Gastroesophageal sphincter (tissue), 4 donors: Measurements from ENCODE around the gene LCE4A. TPM values are rescaled to one million over a fixed set of nuclear protein-coding genes. Genes with fewer than 3 reads are reported as not detected.

ENCODE experiments used
- ATAC-seq: fragments of 150-250 bp; one replicate; pipeline ENCODE4 v1.9.1; 2016; ENCODE audit warnings: mild to moderate bottlenecking, moderate library complexity
- H3K27ac ChIP-seq, 4 donors: fragments of 200-600 bp; sonication (generic) in 3 of 4; 1 replicate in 3 of 4; 2 replicates in 1 of 4; pipeline ENCODE4 v1.5.1; 2016 to 2019
- H3K27me3 ChIP-seq: fragments of 200-600 bp; sonication (generic); one replicate; pipeline ENCODE4 v1.5.1; 2019
- H3K36me3 ChIP-seq, 2 donors: fragments of 200-600 bp; sonication (generic); one replicate each; pipeline ENCODE4 v1.5.1; 2019; ENCODE audit warnings: control low read depth in 1 of 2
- H3K4me1 ChIP-seq, 3 donors: fragments of 200-600 bp; sonication (generic); 1 replicate in 2 of 3; 2 replicates in 1 of 3; pipeline ENCODE4 v1.5.1; 2016 to 2019; ENCODE audit warnings: control low read depth in 2 of 3
- H3K4me3 ChIP-seq, 2 donors: fragments of 200-600 bp; sonication (generic); one replicate each; pipeline ENCODE4 v1.5.1; 2019; ENCODE audit warnings: mild to moderate bottlenecking in 1 of 2, moderate library complexity in 1 of 2
- H3K9me3 ChIP-seq, 3 donors: fragments of 200-600 bp; sonication (generic); one replicate each; pipeline ENCODE4 v1.5.1; 2017 to 2019; ENCODE audit warnings: control low read depth in 2 of 3
- CTCF ChIP-seq, 4 experiments: fragments of 200-600 bp in 2 of 4; fragments of 450-650 bp in 2 of 4; sonication (generic) in 1 of 4; IDR thresholded peaks; one replicate each; pipeline ENCODE4 v1.5.1; 2017 to 2019; ENCODE audit warnings: antibody characterized with exemption in 4 of 4, mild to moderate bottlenecking in 2 of 4, moderate library complexity in 2 of 4
- EP300 ChIP-seq: sonication (generic); formaldehyde crosslinking; IDR thresholded peaks from one replicate; pipeline ENCODE4 v1.6.1; 2017; ENCODE audit warnings: antibody characterized with exemption, mild to moderate bottlenecking
- POLR2A ChIP-seq, 2 donors: fragments of 450-650 bp; IDR thresholded peaks; one replicate each; pipeline ENCODE4 v1.6.1; 2017; ENCODE audit warnings: antibody characterized with exemption in 2 of 2, mild to moderate bottlenecking in 2 of 2, moderate library complexity in 1 of 2
- POLR2AphosphoS5 ChIP-seq: sonication (generic); formaldehyde crosslinking; IDR thresholded peaks from one replicate; pipeline ENCODE4 v1.6.1; 2017; ENCODE audit warnings: antibody characterized with exemption
- WGBS, 2 donors: methylation state at CpG; one replicate each; pipeline ENCODE4 v1.1.5; 2018; ENCODE audit warnings: low coverage in 1 of 2; 5-methylcytosine and 5-hydroxymethylcytosine counted together
- total RNA-seq, 4 donors: library from RNA; depleted of rRNA; stranded (reverse); fragments of >200 nt; gene quantifications; one replicate each; pipeline ENCODE4 v1.1.0, GENCODE V29; 2016

The LCE4A gene
- total RNA-seq, 4 donors from 2014 or later: not detected

GRCh38 chr1:152756872-152757271 is 48.9 kb downstream of the LCE4A start:
- no peak for ATAC-seq

GRCh38 chr1:152757747-152758146 is 49.8 kb downstream of the LCE4A start, which contains the start of gene KPRP:
KPRP (plus strand) TSS chr1:152758025; CDS start chr1:152759589, 1,564 bp downstream.
- WGBS, 2 donors: 61 to 76% methylated on average over 3 to 6 of the region's 6 CpGs
- Histone ChIP-seq H3K27me3 (peaks cover 4% of the 10 kb centered on the region), H3K4me3 (no peak within 1 kb of the TSS), H3K27ac (no peak within 1 kb of the TSS), H3K9me3 (no peaks in the 10 kb centered on the region), H3K4me1 (no peaks in the 10 kb centered on the region), H3K36me3 (no peaks in the 10 kb centered on the region)
- TF ChIP-seq POLR2AphosphoS5: no peak
- no peak for ATAC-seq

More at GRCh38 chr1:152756872-152757271, 48.9 kb downstream of the LCE4A start:
- H3K9me3 ChIP-seq: no peaks in the 10 kb centered on the region
- peaks cover 4% of the 10 kb centered on the region for H3K27me3 ChIP-seq
- H3K4me1 ChIP-seq: no peaks in the 10 kb centered on the region
- TF ChIP-seq CTCF (IDR thresholded peaks at IDR 0.05) (no peak), EP300 (no peak), POLR2AphosphoS5 (no peak), POLR2A (IDR thresholded peaks at IDR 0.05) (no peak)
- H3K36me3 ChIP-seq: no peaks in the 10 kb centered on the region
- no peak overlapping the region for H3K27ac ChIP-seq
- H3K4me3 ChIP-seq: no peak overlapping the region
- WGBS, 2 donors: 45% methylated on average over 2 of the region's 2 CpGs; no CpG with 5 or more reads in 1 of the 2 donors

- Histone ChIP-seq H3K9me3 (no peaks in the 10 kb centered on the region), H3K27ac (no peak overlapping the region), H3K36me3 (no peaks in the 10 kb centered on the region), H3K4me3 (no peak overlapping the region), H3K4me1 (no peaks in the 10 kb centered on the region), H3K27me3 (peaks cover 4% of the 10 kb centered on the region)
- WGBS, 2 donors: 61 to 66% methylated on average over 3 to 4 of the region's 4 CpGs
- no peak for ATAC-seq
- TF ChIP-seq POLR2A (IDR thresholded peaks at IDR 0.05): no peak
- no peak for TF ChIP-seq POLR2AphosphoS5
- TF ChIP-seq CTCF (IDR thresholded peaks at IDR 0.05): no peak
- TF ChIP-seq EP300: no peak
These were observed 50.7 kb downstream of the LCE4A start for GRCh38 chr1:152758636-152759035.

Other genes starting within 250 kb of the LCE4A start
- not detected for gene LCE5A, start 197.4 kb upstream of the LCE4A start, total RNA-seq
- 1 to 10 TPM in 2 of 4 donors, not detected in 2; 1.4 to 3.3 TPM for gene CRCT1, start 193.7 kb upstream of the LCE4A start, total RNA-seq
- not detected for gene LCE3E, start 141.4 kb upstream of the LCE4A start, total RNA-seq
- gene LCE3D, start 127.6 kb upstream of the LCE4A start, total RNA-seq: 1 to 10 TPM in 1 of 4 donors, not detected in 3; 1.4 TPM
- not detected for gene LCE3C, start 107.9 kb upstream of the LCE4A start, total RNA-seq
- gene LCE3B, start 94.3 kb upstream of the LCE4A start, total RNA-seq: not detected
- not detected for gene LCE3A, start 85.1 kb upstream of the LCE4A start, total RNA-seq
- gene LCE2D, start 44.8 kb upstream of the LCE4A start, total RNA-seq: not detected
- gene LCE2C, start 32.9 kb upstream of the LCE4A start, total RNA-seq: not detected
- not detected for gene LCE2B, start 22.0 kb upstream of the LCE4A start, total RNA-seq
- not detected for gene LCE2A, start 9.8 kb upstream of the LCE4A start, total RNA-seq
- gene KPRP, start 49.9 kb downstream of the LCE4A start, total RNA-seq: under 1 TPM in 1 of 4 donors, not detected in 3; 0.12 TPM
- not detected for gene LCE1F, start 67.0 kb downstream of the LCE4A start, total RNA-seq
- under 1 TPM in 1 of 4 donors, not detected in 3; 0.39 TPM for gene LCE1E, start 78.1 kb downstream of the LCE4A start, total RNA-seq
- gene LCE1D, start 88.6 kb downstream of the LCE4A start, total RNA-seq: not detected
- gene LCE1C, start 98.5 kb downstream of the LCE4A start, total RNA-seq: not detected
- gene LCE1B, start 103.8 kb downstream of the LCE4A start, total RNA-seq: not detected
- not detected for gene LCE1A, start 119.3 kb downstream of the LCE4A start, total RNA-seq
- not detected for gene LCE6A, start 134.7 kb downstream of the LCE4A start, total RNA-seq
- gene LCE7A, start 151.8 kb downstream of the LCE4A start, total RNA-seq: not detected
- gene SMCP, start 170.2 kb downstream of the LCE4A start, total RNA-seq: not detected
- 10 to 100 TPM in 1 of 4 donors, 1 to 10 TPM in 1, under 1 TPM in 1, not detected in 1; 0.31 to 13.7 (median 1.1) TPM for gene IVL, start 200.4 kb downstream of the LCE4A start, total RNA-seq
- gene SPRR5, start 239.0 kb downstream of the LCE4A start, total RNA-seq: not detected